CD14-positive monocyte (primary cell): Measurements from ENCODE around the gene IL1RL2. TPM values are rescaled to one million over a fixed set of nuclear protein-coding genes. Genes with fewer than 3 reads are reported as not detected.

Experiments used
- DNase-seq, 3 donors: peaks; one replicate each; pipeline ENCODE4 v3.0.0-alpha.2; 2011 to 2022
- H2AFZ ChIP-seq: 2 replicates; pipeline ENCODE4 v1.6.0; 2012; ENCODE audit warnings: mild to moderate bottlenecking, low read depth, low read length, inconsistent platforms; ENCODE audit not compliant: insufficient read depth, poor library complexity, severe bottlenecking
- H3K27ac ChIP-seq, 2 donors: 1 replicate in 1 of 2; 2 replicates in 1 of 2; pipeline ENCODE4 v1.5.1; 2012 to 2013; ENCODE audit warnings: low read length in 2 of 2, control low read depth in 1 of 2, inconsistent platforms in 1 of 2, low read depth in 1 of 2, mild to moderate bottlenecking in 1 of 2
- H3K27me3 ChIP-seq, 2 donors: one replicate each; pipeline versions ENCODE4 v1.6.0 to v1.6.1; 2011 to 2013; ENCODE audit warnings: low read length in 2 of 2; ENCODE audit not compliant: control insufficient read depth in 2 of 2, insufficient read depth in 2 of 2
- H3K36me3 ChIP-seq, 2 donors: replicated peaks in 1 of 2; 1 replicate in 1 of 2; 2 replicates in 1 of 2; pipeline versions ENCODE4 v1.5.1 to v1.6.1; 2012 to 2013; ENCODE audit warnings: low read length in 2 of 2, control low read depth in 1 of 2, inconsistent platforms in 1 of 2, mild to moderate bottlenecking in 1 of 2; ENCODE audit not compliant: insufficient read depth in 2 of 2, control insufficient read depth in 1 of 2
- H3K4me1 ChIP-seq, 2 donors: 1 replicate in 1 of 2; 2 replicates in 1 of 2; pipeline versions ENCODE4 v1.5.1 to v1.6.1; 2012 to 2013; ENCODE audit warnings: low read length in 2 of 2, control low read depth in 1 of 2, inconsistent platforms in 1 of 2, mild to moderate bottlenecking in 1 of 2, moderate library complexity in 1 of 2; ENCODE audit not compliant: insufficient read depth in 2 of 2, control insufficient read depth in 1 of 2
- H3K4me2 ChIP-seq: replicated peaks from 2 replicates; pipeline ENCODE3; 2012; ENCODE audit warnings: low read length, moderate library complexity, mild to moderate bottlenecking; ENCODE audit not compliant: poor library complexity, severe bottlenecking; ENCODE audit errors: extremely low read depth
- H3K4me3 ChIP-seq, 3 experiments: fragments of 200-600 bp in 1 of 3; sonication (generic) in 1 of 3; replicated peaks in 1 of 3; 1 replicate in 2 of 3; 2 replicates in 1 of 3; pipeline ENCODE4 v1.5.1; 2011 to 2013; ENCODE audit warnings: low read length in 3 of 3, mild to moderate bottlenecking in 3 of 3, control low read depth in 2 of 3, low read depth in 2 of 3, inconsistent platforms in 1 of 3, moderate library complexity in 1 of 3
- H3K79me2 ChIP-seq: 2 replicates; pipeline ENCODE4 v1.6.0; 2012; ENCODE audit warnings: mild to moderate bottlenecking, control low read depth, inconsistent platforms, low read length, moderate library complexity; ENCODE audit not compliant: insufficient read depth
- H3K9ac ChIP-seq: 2 replicates; pipeline ENCODE4 v1.6.0; 2017; ENCODE audit warnings: low read length, mild to moderate bottlenecking; ENCODE audit not compliant: insufficient read depth, poor library complexity, severe bottlenecking
- H3K9me3 ChIP-seq, 2 donors: replicated peaks in 1 of 2; 1 replicate in 1 of 2; 2 replicates in 1 of 2; pipeline versions ENCODE4 v1.5.1 to v1.6.1; 2012 to 2013; ENCODE audit warnings: low read length in 2 of 2, control low read depth in 1 of 2; ENCODE audit not compliant: control insufficient read depth in 1 of 2, insufficient read depth in 1 of 2
- H4K20me1 ChIP-seq: 2 replicates; pipeline ENCODE4 v1.6.0; 2012; ENCODE audit warnings: mild to moderate bottlenecking, low read length, control low read depth, moderate library complexity; ENCODE audit not compliant: insufficient read depth
- H3K27ac Mint-ChIP-seq, 7 donors: one replicate each; pipeline ENCODE4 v1.8.0; 2020; ENCODE audit warnings: mild to moderate bottlenecking in 7 of 7, mixed read lengths in 7 of 7, moderate library complexity in 6 of 7, inconsistent platforms in 2 of 7
- H3K27me3 Mint-ChIP-seq, 3 donors: one replicate each; pipeline ENCODE4 v1.8.0; 2021 to 2022; ENCODE audit warnings: low read depth in 3 of 3, mild to moderate bottlenecking in 3 of 3, mixed read lengths in 3 of 3, moderate library complexity in 3 of 3, inconsistent platforms in 1 of 3
- H3K36me3 Mint-ChIP-seq, 2 donors: one replicate each; pipeline ENCODE4 v1.8.0; 2020; ENCODE audit warnings: mixed read lengths in 2 of 2, inconsistent platforms in 1 of 2, mild to moderate bottlenecking in 1 of 2
- H3K4me1 Mint-ChIP-seq: one replicate; pipeline ENCODE4 v1.8.0; 2020; ENCODE audit warnings: mild to moderate bottlenecking, mixed read lengths
- H3K4me3 Mint-ChIP-seq, 2 donors: one replicate each; pipeline ENCODE4 v1.8.0; 2020; ENCODE audit warnings: mild to moderate bottlenecking in 2 of 2, mixed read lengths in 2 of 2, moderate library complexity in 1 of 2
- H3K9me3 Mint-ChIP-seq, 7 donors: one replicate each; pipeline ENCODE4 v1.8.0; 2020 to 2022; ENCODE audit warnings: mixed read lengths in 7 of 7, mild to moderate bottlenecking in 6 of 7, moderate library complexity in 6 of 7, inconsistent platforms in 2 of 7
- WGBS: methylation state at CpG from one replicate; pipeline ENCODE4 v1.1.5; 2013; ENCODE audit warnings: missing lambda C conversion rate; ENCODE audit not compliant: insufficient coverage; 5-methylcytosine and 5-hydroxymethylcytosine counted together
- intact Hi-C, 2 donors: fragments of 100-400 bp; cut with micrococcal nuclease; formaldehyde crosslinking; loops; one replicate each; pipeline versions ENCODE4 v1.15.0 to v1.15.1; 2023
- polyA plus RNA-seq, 3 donors: library from polyadenylated mRNA; depleted of rRNA in 1 of 3; unstranded in 2 of 3; stranded (reverse) in 1 of 3; fragments of 300-500 nt in 2 of 3; fragments of >200 nt in 1 of 3; fragmentation: Illumina TruSeq in 2 of 3; gene quantifications; 1 replicate in 2 of 3; 2 replicates in 1 of 3; pipeline ENCODE4 v1.2.3, GENCODE V29; 2012 to 2021
- TF ChIP-seq, protein P1 (sequence below): fragments of 200-600 bp; IDR thresholded peaks from one replicate; pipeline ENCODE4 v1.8.0; 2022; ENCODE audit warnings: antibody characterized with exemption, mild to moderate bottlenecking

The IL1RL2 gene
- polyA plus RNA-seq, 3 donors: 0.07 to 1.5 TPM; not detected in 1

DNA sequence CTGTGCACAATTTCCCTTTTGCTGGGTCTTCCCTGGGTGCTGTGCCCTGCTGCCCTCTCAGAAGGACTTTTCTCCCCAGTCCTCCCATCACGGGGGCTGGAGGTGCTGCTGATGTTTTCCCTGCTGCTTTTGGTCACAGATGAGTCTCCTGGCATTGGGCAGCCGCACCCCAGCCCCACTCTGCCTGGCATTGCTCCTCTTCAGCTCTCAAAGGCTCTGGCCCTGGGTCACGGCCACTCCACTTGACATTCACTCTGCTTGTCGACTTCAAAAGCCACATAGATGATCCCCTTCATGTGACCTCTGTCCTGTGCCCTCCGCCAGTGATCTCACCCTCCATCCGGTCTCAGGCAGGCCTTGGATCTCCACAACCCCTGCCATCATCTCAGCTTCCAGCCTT lies 81.0 kb downstream of the IL1RL2 start:
- H3K4me2 ChIP-seq: no peak overlapping the region
- H3K9me3 Mint-ChIP-seq: peaks cover 0 to 4% (median 0%) of the 10 kb centered on the region in 7 donors

DNA sequence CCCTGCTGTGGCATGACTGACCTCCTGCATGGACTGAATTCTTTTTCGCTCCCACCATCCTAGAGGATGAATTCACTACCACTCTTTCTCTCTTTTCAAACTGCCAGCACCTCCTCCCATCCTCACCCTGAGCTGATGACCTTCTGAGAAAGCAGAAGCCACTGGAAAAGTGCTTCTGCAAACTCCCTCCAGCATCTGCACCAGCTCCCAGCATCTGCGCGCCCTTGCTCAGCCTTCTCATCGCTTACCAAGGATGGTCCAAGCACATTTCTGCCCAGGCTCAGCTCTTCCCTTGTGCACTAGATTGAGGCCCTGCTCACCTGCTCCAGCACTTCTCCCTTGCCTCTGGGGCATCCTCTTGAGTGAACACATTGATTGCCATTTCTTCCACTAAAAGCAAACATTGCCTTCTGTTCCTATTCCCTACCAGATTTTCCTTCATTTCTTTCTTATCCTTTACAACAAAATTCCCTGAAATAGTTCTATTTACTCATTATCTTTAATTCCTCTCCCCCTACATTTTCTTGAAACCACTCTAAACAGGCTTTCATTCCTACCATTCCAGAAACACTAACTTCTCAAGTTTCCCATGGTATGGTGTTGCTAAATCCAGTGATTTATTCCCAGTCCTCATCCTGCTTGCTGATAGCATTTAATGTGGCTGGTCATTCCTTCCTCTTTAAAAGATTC lies 81.8 kb downstream of the IL1RL2 start:
- no peak overlapping the region for H3K4me2 ChIP-seq
- H3K9me3 ChIP-seq: no peaks in the 10 kb centered on the region
- H3K27me3 ChIP-seq: peaks cover 38 to 52% of the 10 kb centered on the region in 2 donors
- H3K9ac ChIP-seq: no peak overlapping the region
- H3K79me2 ChIP-seq: no peaks in the 10 kb centered on the region
- peaks cover 0 to 2% (median 0%) of the 10 kb centered on the region in 7 donors for H3K9me3 Mint-ChIP-seq
- no peak overlapping the region for H3K4me3 ChIP-seq
- peak overlapping the region in 1 of 7 donors; percentile 58 for H3K27ac Mint-ChIP-seq
- TF ChIP-seq, protein P1, sequence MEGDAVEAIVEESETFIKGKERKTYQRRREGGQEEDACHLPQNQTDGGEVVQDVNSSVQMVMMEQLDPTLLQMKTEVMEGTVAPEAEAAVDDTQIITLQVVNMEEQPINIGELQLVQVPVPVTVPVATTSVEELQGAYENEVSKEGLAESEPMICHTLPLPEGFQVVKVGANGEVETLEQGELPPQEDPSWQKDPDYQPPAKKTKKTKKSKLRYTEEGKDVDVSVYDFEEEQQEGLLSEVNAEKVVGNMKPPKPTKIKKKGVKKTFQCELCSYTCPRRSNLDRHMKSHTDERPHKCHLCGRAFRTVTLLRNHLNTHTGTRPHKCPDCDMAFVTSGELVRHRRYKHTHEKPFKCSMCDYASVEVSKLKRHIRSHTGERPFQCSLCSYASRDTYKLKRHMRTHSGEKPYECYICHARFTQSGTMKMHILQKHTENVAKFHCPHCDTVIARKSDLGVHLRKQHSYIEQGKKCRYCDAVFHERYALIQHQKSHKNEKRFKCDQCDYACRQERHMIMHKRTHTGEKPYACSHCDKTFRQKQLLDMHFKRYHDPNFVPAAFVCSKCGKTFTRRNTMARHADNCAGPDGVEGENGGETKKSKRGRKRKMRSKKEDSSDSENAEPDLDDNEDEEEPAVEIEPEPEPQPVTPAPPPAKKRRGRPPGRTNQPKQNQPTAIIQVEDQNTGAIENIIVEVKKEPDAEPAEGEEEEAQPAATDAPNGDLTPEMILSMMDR: no peak
- no peak overlapping the region for H3K27ac ChIP-seq
- H2AFZ ChIP-seq: no peak overlapping the region
- H3K27me3 Mint-ChIP-seq: peaks cover 43 to 47% (median 47%) of the 10 kb centered on the region in 3 donors
- no peaks in the 10 kb centered on the region for H4K20me1 ChIP-seq
- no peak overlapping the region for H3K4me3 Mint-ChIP-seq
- H3K4me1 ChIP-seq: peaks cover 8 to 11% of the 10 kb centered on the region in 2 donors
- WGBS: 80% methylated on average over 4 of the region's 4 CpGs
- peaks cover 3% of the 10 kb centered on the region for H3K4me1 Mint-ChIP-seq
- H3K36me3 ChIP-seq: no peaks in the 10 kb centered on the region
- peaks cover 0 to 2% of the 10 kb centered on the region in 2 donors for H3K36me3 Mint-ChIP-seq
- no peak for DNase-seq
- intact Hi-C loops: loop anchor here in 1 of 2 donors (5.0 kb wide), 1 partner anchor 34 kb away; no protein-coding TSS in a partner anchor

More for the DNA sequence above, 81.0 kb downstream of the IL1RL2 start:
- H3K4me1 Mint-ChIP-seq: peaks cover 2% of the 10 kb centered on the region
- DNase-seq: no peak
- peaks cover 13 to 16% of the 10 kb centered on the region in 2 donors for H3K4me1 ChIP-seq
- H4K20me1 ChIP-seq: no peaks in the 10 kb centered on the region
- intact Hi-C loops: loop anchor here in 1 of 2 donors (5.0 kb wide), 1 partner anchor 35 kb away; no protein-coding TSS in a partner anchor
- peaks cover 31 to 52% of the 10 kb centered on the region in 2 donors for H3K27me3 ChIP-seq
- no peak overlapping the region for H3K4me3 ChIP-seq
- H3K4me3 Mint-ChIP-seq: no peak overlapping the region
- no peaks in the 10 kb centered on the region for H3K9me3 ChIP-seq
- no peak overlapping the region for H3K27ac ChIP-seq
- no peak overlapping the region for H2AFZ ChIP-seq
- WGBS: 95% methylated on average over 6 of the region's 6 CpGs
- TF ChIP-seq, protein P1: no peak
- H3K79me2 ChIP-seq: no peaks in the 10 kb centered on the region
- H3K9ac ChIP-seq: no peak overlapping the region
- H3K27ac Mint-ChIP-seq: no peak overlapping the region
- H3K27me3 Mint-ChIP-seq: peaks cover 39 to 51% (median 46%) of the 10 kb centered on the region in 3 donors
- H3K36me3 ChIP-seq: no peaks in the 10 kb centered on the region
- H3K36me3 Mint-ChIP-seq: peaks cover 0 to 2% of the 10 kb centered on the region in 2 donors
